ENCODE results near the gene CFAP54. TPM values are rescaled to one million over a fixed set of nuclear protein-coding genes. Genes with fewer than 3 reads are reported as not detected.

The CFAP54 gene
- total and polyA plus RNA-seq, 2 of the 4 experiments (the other 2 are of a cell fraction) = 0.18 to 0.41 TPM

GRCh38 chr12:96874211-96874610 lies 384.8 kb downstream of the CFAP54 start:
- dilution Hi-C loops (cut with HindIII; ENCODE audit: low sequenced_read_pairs, unreplicated experiment) (no loop called here), intact Hi-C loops (cut with micrococcal nuclease) (no loop called here), in situ Hi-C loops (cut with MboI; ENCODE audit: low sequenced_read_pairs) (no loop called here)
- H3K36me3 ChIP-seq (ENCODE audit: control insufficient read depth, insufficient read depth, low read length) = no peaks in the 10 kb centered on the region
- H3K56ac ChIP-seq (ENCODE audit: extremely low read depth, insufficient read depth, low read length) = no peak overlapping the region
- H4K91ac ChIP-seq (ENCODE audit: insufficient read depth, low read depth, low read length) = no peak overlapping the region
- no peak overlapping the region for H3K14ac ChIP-seq (replicated peaks; ENCODE audit: low read depth, low read length)
- peaks cover 8% of the 10 kb centered on the region for H3K4me1 ChIP-seq (ENCODE audit: control insufficient read depth, insufficient read depth, low read length)
- H3K79me1 ChIP-seq (ENCODE audit: low read depth in 1 of 2, low read length in 2 of 2) = no peaks in the 10 kb centered on the region
- no peak overlapping the region for H2BK120ac ChIP-seq (ENCODE audit: low read depth, low read length)
- H2AFZ ChIP-seq (replicated peaks; ENCODE audit: low read length, poor library complexity) = no peak overlapping the region
- no peak overlapping the region for H4K8ac ChIP-seq (ENCODE audit: low read depth in 2 of 2, low read length in 2 of 2)
- H3K27ac ChIP-seq (ENCODE audit: insufficient read depth, low read length) = no peak overlapping the region
- H3K9me3 ChIP-seq (ENCODE audit: control insufficient read depth, insufficient read depth, low read length) = no peaks in the 10 kb centered on the region
- no peak overlapping the region for H2BK20ac ChIP-seq (ENCODE audit: low read depth, low read length)
- no peak overlapping the region for H2BK5ac ChIP-seq (ENCODE audit: low read depth, low read length, poor library complexity, severe bottlenecking)
- H2BK15ac ChIP-seq (ENCODE audit: low read depth, low read length) = no peak overlapping the region
- no TSS peak for BruUV-seq (replicated peaks)
- ChIA-PET POLR2A (ENCODE audit: unreplicated experiment) (no interaction called here), CTCF (no interaction called here)
- ATAC-seq (ENCODE audit: low read depth) = no peak
- H3K9me1 ChIP-seq (ENCODE audit: insufficient read depth, low read length) = peaks cover 6% of the 10 kb centered on the region
- H4K5ac ChIP-seq (ENCODE audit: low read depth, low read length) = no peak overlapping the region
- H2AK9ac ChIP-seq (replicated peaks; ENCODE audit: low read depth, low read length, poor library complexity) = no peak overlapping the region
- WGBS, 2 experiments (ENCODE audit: extremely low coverage in 2 of 2, insufficient read length in 1 of 2) = no CpG with 5 or more reads among the region's 2 CpGs
- no peak overlapping the region for H3K23ac ChIP-seq (ENCODE audit: low read depth, low read length)
- no peak overlapping the region for H3K9ac ChIP-seq (ENCODE audit: low read depth, low read length)
- H2AK5ac ChIP-seq (ENCODE audit: low read depth, low read length) = no peak overlapping the region
- no peaks in the 10 kb centered on the region for H4K20me1 ChIP-seq (ENCODE audit: insufficient read depth, low read length)
- H3K18ac ChIP-seq (ENCODE audit: low read depth, low read length) = no peak overlapping the region
- no peak for DNase-seq
- no peaks in the 10 kb centered on the region for H3K27me3 ChIP-seq (ENCODE audit: control insufficient read depth, insufficient read depth, low read length)
- H3K4me2 ChIP-seq (ENCODE audit: low read depth, low read length) = no peak overlapping the region
- H3K4me3 ChIP-seq (ENCODE audit: insufficient read depth, low read depth, low read length) = no peak overlapping the region
- TF ChIP-seq NFE2L2 (IDR thresholded peaks at IDR 0.05; ENCODE audit: low read depth, low read length) = no peak
- TF ChIP-seq POLR2A (IDR thresholded peaks at IDR 0.05; ENCODE audit: low read depth, low read length) = no peak
- H3K4ac ChIP-seq (ENCODE audit: low read depth, low read length) = no peak overlapping the region

Measured in IMR-90 (cell line).